Glutamatergic neuron (in vitro differentiated cells): ENCODE data around the gene CHTOP. TPM values are rescaled to one million over a fixed set of nuclear protein-coding genes. Genes with fewer than 3 reads are reported as not detected.
A peak's percentile ranks its signal among the peaks of the same experiment; 100 is the strongest.

Experiments
- DNase-seq: peaks from one replicate; pipeline ENCODE4 v3.0.0; 2022
- H3K27ac Mint-ChIP-seq: one replicate; pipeline ENCODE4 v1.8.0; 2020; ENCODE audit warnings: mild to moderate bottlenecking, mixed read lengths, inconsistent platforms; ENCODE audit not compliant: unreplicated experiment
- H3K27me3 Mint-ChIP-seq: one replicate; pipeline ENCODE4 v1.8.0; 2020; ENCODE audit warnings: mild to moderate bottlenecking, moderate library complexity, mixed read lengths, inconsistent platforms; ENCODE audit not compliant: unreplicated experiment
- H3K36me3 Mint-ChIP-seq: one replicate; pipeline ENCODE4 v1.8.0; 2020; ENCODE audit warnings: mild to moderate bottlenecking, mixed read lengths, inconsistent platforms; ENCODE audit not compliant: unreplicated experiment
- H3K4me1 Mint-ChIP-seq: one replicate; pipeline ENCODE4 v1.8.0; 2020; ENCODE audit warnings: mild to moderate bottlenecking, low read depth, mixed read lengths, inconsistent platforms; ENCODE audit not compliant: unreplicated experiment
- H3K4me3 Mint-ChIP-seq: one replicate; pipeline ENCODE4 v1.8.0; 2020; ENCODE audit warnings: mild to moderate bottlenecking, mixed read lengths, inconsistent platforms; ENCODE audit not compliant: unreplicated experiment
- H3K9me3 Mint-ChIP-seq: one replicate; pipeline ENCODE4 v1.8.0; 2020; ENCODE audit warnings: mild to moderate bottlenecking, moderate library complexity, mixed read lengths, inconsistent platforms; ENCODE audit not compliant: unreplicated experiment
- CTCF ChIP-seq: fragments of 200-600 bp; sonication (generic); IDR thresholded peaks from one replicate; pipeline ENCODE4 v1.5.0; 2021; ENCODE audit not compliant: partially characterized antibody, unreplicated experiment
- total RNA-seq: library from RNA; stranded (reverse); fragmentation: NEBNext Ultra II Directional; extraction: Animal tissue kit (Norgen Biotek cat#: 25700); gene quantifications from one replicate; pipeline ENCODE4 v1.2.1, GENCODE V29; 2021; ENCODE audit not compliant: unreplicated experiment

CHTOP gene
- total RNA-seq, 1 donor from 2014 or later: 84.7 TPM

DNA sequence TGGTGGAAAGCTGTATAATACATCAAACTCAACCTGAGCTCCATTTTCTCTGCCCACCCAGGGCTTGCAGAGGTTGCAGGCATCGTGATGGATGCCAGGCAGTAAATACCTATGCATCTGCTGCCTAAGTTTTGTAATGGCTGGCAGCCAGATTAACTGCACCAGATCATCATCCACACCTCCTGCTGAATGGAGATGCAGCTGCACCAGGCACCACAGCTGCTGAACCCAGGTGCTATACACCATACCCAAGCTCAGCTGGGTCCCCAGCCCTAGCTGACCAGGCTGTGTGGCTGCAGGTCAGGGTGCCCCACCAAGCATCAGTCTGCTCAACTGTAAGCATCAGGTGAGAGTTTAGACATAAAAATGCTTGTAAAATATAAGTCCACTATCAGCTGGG lies 17.9 kb downstream of the CHTOP start:
- Mint-ChIP-seq H3K36me3 (no peaks in the 10 kb centered on the region), H3K27ac (no peak overlapping the region), H3K9me3 (peaks cover 8% of the 10 kb centered on the region), H3K27me3 (peaks cover 9% of the 10 kb centered on the region), H3K4me1 (no peaks in the 10 kb centered on the region), H3K4me3 (no peak overlapping the region)
- TF ChIP-seq CTCF: no peak
- no peak for DNase-seq

- Mint-ChIP-seq H3K4me1 (no peaks in the 10 kb centered on the region), H3K4me3 (no peak overlapping the region)
- no peak for TF ChIP-seq CTCF
These were observed 19.1 kb downstream of the CHTOP start for GRCh38 chr1:153652805-153653500.

GRCh38 chr1:153655333-153655732 lies 21.5 kb downstream of the CHTOP start:
- Mint-ChIP-seq H3K4me3 (no peak overlapping the region), H3K27me3 (peaks cover 6% of the 10 kb centered on the region), H3K4me1 (peaks cover 7% of the 10 kb centered on the region), H3K36me3 (no peaks in the 10 kb centered on the region), H3K27ac (no peak overlapping the region), H3K9me3 (peaks cover 3% of the 10 kb centered on the region)
- DNase-seq: no peak
- TF ChIP-seq CTCF: no peak

More at GRCh38 chr1:153652805-153653500, 19.1 kb downstream of the CHTOP start:
- Mint-ChIP-seq H3K9me3 (peaks cover 1% of the 10 kb centered on the region), H3K27me3 (peaks cover 7% of the 10 kb centered on the region), H3K36me3 (no peaks in the 10 kb centered on the region), H3K27ac (no peak overlapping the region)
- no peak for DNase-seq

- Mint-ChIP-seq H3K4me1 (peaks cover 11% of the 10 kb centered on the region), H3K27me3 (peaks cover 6% of the 10 kb centered on the region), H3K9me3 (peaks cover 3% of the 10 kb centered on the region), H3K36me3 (no peaks in the 10 kb centered on the region), H3K4me3 (peak within 1 kb of the TSS; percentile 97), H3K27ac (peak within 1 kb of the TSS; percentile 68)
- peak; percentile 92 for DNase-seq
- TF ChIP-seq CTCF: no peak
These were observed 24.7 kb downstream of the CHTOP start, which contains the start of gene SNAPIN for GRCh38 chr1:153658400-153659174. Gene SNAPIN, plus strand, starts transcription at chr1:153658703. Its CDS starts 41 bp downstream, at chr1:153658744.

DNA sequence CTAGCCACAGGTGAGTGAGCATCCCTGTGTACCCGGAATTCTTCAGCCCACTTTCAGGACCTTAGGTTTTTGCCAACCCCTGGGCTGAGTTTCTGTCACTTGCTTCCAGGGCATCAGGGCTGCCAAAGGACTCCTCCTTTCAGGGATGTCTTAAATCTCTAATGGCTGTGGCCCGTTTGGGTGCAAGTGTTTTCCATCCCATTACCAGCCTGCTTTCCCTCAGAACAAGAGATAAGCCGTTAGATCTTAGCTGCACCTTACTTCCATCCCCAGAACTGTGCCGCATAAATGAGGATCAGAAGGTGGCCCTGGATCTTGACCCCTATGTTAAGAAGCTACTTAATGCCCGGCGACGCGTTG lies 25.3 kb downstream of the CHTOP start:
- Mint-ChIP-seq H3K36me3 (no peaks in the 10 kb centered on the region), H3K27me3 (peaks cover 3% of the 10 kb centered on the region), H3K4me1 (peaks cover 11% of the 10 kb centered on the region), H3K9me3 (peaks cover 3% of the 10 kb centered on the region), H3K27ac (no peak overlapping the region), H3K4me3 (peak overlapping the region; percentile 97)
- TF ChIP-seq CTCF: no peak
- no peak for DNase-seq
